HG03460 (cell line): ENCODE measurements around the gene PRTN3.

Experiments used
- ATAC-seq: cut with Tn5 transposase; IDR thresholded peaks from one replicate; pipeline ENCODE4 v1.9.1; 2021; ENCODE audit not compliant: unreplicated experiment

The PRTN3 gene

DNA sequence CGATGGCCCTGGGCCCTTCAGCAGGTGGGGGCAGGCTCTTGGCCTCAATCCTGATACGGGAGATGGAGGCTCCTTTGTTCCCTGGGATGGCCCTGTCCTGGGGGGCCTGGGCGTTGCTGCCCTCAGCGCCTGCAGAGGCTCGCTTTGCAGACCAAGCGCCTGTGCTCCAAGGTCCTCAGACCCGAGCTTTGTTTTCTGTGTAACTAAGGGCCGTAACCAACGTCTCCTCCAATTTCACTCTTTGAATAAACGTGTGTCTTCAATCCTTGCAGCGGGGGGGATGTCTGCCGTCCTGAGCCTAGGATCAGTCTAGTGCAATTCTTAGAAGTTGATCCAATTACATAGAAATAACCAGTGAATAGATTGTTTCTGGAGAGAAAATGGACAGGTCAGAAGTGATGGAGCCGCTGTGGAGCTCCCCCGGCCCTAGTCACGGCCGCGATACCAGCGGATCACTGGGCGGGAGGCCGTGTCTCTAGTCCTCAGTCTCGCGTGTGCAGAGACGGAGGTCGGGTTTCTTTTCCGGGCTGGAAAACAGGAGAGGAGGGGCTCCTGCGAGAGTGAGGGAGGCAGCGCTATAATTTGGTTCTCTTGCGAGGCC, 38.2 kb upstream of the PRTN3 start:
- ATAC-seq: no peak

DNA sequence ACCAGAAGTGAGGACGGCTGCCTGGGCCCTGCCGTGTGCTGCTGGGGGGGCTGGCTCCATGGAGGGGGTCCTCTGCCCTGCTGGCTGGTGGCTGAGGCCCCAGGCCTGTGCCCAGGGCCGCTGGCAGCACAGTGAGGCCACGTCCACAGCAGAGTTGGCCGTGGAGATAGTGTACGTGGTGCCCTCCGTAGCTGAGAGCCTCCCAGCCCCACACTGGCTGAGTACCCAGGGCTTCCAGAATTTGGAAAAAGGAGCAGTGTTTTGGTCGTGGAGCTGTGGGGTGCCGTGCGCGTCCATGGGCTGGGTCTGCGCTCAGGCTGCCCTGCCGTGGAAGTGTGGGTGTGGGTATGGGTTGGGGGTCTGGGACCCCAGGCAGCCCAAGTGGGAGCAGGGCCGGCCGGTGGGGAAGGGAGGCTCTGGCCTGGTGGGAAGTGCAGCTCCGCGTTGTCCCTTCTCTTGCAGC, 37.7 kb upstream of the PRTN3 start:
- ATAC-seq: no peak

- no peak for ATAC-seq
These were observed 36.9 kb upstream of the PRTN3 start for GRCh38 chr19:803686-804418.

DNA sequence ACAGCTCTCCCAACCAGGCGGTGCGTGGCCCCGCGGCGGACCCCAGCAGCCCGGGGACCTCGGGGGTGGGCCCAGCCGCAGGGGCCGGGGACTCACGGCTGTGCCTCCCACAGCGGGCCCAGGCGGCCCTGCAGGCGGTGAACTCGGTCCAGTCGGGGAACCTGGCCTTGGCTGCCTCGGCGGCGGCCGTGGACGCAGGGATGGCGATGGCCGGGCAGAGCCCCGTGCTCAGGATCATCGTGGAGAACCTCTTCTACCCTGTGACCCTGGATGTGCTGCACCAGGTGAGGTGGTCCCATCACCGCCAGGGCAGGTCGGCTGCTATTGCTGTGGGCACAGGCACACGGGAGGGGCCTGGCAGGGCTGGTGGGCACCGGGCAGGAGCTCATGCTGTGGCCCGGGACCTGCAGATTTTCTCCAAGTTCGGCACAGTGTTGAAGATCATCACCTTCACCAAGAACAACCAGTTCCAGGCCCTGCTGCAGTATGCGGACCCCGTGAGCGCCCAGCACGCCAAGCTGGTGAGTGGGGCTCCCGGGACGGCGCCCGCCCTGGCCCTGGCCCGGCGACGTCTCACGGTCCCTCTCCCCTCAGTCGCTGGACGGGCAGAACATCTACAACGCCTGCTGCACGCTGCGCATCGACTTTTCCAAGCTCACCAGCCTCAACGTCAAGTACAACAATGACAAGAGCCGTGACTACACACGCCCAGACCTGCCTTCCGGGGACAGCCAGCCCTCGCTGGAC, 36.2 kb upstream of the PRTN3 start:
- ATAC-seq: no peak

DNA sequence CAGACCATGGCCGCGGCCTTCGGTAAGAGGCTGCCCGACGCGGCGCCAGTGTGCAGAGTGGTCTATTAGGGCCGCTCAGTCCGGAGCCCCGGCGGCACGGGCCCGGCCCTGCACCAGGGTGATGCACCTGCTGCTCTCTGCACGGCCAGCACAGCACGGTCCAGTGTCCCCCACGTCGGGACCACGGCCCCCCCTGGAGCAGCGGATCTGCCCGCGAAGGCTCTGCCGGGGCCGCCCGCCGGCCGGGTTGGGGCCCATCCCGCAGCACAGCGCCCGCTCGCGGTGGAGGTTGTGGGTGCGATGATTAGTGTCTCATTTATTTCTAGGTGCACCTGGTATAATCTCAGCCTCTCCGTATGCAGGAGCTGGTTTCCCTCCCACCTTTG, 35.6 kb upstream of the PRTN3 start:
- ATAC-seq: no peak

GRCh38 chr19:805600-806550, 34.9 kb upstream of the PRTN3 start:
- ATAC-seq: no peak

DNA sequence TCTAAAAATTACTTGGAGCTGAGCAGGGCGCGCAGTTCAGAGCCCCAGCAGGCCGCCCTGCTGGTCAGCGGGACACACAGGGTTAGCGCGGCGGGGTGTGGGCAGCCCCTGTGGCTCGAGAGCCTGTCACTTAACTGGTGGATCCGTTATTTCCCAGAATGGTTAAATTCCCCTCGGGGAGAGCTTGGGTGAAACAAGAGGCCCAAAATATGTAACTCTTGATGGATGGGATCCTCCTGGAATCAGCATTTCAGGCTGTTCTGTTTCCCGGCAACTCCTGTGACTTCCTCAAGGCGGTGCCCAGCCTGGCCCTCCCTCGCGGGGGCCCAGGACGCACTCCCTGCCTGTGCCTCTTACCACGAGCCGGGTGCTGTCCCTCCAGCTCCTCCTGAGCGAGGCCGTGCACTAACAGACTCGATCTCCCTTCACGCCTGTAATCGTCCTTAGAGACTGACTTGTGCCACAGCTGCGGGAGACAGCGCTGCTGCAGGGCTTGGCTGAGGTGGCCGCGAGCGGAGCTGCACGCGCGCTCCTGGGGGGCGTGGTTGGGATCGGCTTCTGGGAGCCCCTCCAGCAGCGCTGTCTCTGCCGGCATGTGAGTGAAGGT, 33.9 kb upstream of the PRTN3 start:
- no peak for ATAC-seq

DNA sequence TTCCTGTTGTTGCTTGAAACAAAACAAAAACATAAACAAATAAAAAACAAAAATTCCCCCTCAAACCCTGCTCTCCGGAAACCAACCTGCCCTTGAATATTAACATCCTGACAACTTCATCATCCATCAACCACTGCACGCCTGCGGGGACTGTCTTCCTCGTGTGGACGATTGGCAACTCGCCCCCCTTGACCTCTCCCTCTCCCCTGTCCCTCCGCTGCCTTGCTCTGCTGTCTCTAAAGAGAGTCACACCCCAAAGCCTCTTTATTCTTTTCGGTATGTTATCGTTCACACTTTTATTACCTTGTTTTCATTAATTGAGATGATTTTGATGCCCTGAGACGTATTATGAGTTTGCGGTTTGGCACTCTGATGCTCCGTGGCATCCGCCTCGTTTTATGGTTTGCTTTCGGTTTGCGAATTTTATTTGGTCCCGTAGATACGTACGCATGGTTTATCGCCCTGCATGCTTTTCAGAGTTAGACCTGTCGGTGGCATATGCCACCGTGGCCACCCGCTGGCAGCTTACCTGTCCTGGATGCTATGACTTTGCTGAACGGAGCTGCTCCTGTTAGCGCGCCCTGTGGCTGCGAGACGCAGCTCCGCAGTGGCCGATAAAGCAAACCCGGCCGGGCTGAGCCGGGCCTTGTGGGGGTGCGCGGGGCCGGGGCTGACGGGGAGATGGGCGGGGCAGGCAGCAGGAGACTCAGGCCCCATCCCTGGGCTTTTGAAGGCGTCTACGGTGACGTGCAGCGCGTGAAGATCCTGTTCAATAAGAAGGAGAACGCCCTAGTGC, 33.0 kb upstream of the PRTN3 start:
- no peak for ATAC-seq

GRCh38 chr19:808423-808775, 32.4 kb upstream of the PRTN3 start:
- no peak for ATAC-seq

GRCh38 chr19:810077-810855, 30.5 kb upstream of the PRTN3 start:
- no peak for ATAC-seq

GRCh38 chr19:810883-811489, 29.8 kb upstream of the PRTN3 start:
- no peak for ATAC-seq

- no peak for ATAC-seq
These were observed 29.2 kb upstream of the PRTN3 start for GRCh38 chr19:811506-812048.

DNA sequence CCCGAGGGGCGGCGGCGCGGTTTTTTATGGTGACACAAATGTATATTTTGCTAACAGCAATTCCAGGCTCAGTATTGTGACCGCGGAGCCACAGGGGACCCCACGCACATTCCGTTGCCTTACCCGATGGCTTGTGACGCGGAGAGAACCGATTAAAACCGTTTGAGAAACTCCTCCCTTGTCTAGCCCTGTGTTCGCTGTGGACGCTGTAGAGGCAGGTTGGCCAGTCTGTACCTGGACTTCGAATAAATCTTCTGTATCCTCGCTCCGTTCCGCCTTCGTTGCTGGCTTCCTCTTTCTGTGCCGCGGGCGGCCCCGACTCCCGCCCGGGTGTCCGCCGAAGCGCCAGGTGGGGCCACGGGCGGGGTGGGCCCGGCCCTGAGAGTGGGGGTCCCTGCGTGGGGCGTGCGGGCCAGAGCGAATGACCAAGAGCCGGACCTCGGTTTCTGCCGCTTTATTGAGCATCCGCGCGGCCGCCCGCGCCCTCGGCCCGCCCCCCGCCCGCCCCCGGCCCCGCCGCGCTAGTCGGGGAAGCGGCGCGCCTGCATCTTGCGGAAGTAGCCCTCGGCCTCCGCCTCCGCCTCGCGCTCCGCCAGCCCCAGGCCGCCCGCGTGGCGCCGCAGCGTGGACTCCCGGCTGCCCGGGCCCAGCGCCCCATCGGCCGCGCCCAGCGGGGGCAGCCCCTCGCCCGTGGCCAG, 28.6 kb upstream of the PRTN3 start:
- ATAC-seq: no peak

DNA sequence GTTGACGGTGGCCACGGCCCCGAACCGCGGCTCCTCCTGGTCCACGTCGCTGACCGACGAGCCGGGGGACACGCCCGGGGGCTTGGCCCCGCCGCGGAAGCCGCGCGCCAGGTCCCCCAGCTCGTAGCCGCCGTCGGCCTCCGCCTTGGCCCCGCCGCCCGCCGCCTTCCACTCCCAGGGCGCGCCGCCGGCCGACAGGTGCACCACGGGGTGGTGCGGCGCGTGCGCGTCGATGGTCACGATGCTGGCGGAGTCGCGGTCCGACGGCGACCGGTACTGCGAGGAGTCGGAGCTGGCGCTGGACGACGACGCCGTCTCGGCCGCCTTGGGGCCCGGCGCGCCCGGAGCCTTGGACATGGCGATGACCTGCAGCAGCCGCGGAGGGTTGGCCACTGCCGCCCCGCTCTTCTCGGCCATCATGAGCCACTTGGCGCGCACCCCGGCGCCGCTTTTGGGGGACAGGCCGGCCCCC, 28.0 kb upstream of the PRTN3 start:
- ATAC-seq: no peak

DNA sequence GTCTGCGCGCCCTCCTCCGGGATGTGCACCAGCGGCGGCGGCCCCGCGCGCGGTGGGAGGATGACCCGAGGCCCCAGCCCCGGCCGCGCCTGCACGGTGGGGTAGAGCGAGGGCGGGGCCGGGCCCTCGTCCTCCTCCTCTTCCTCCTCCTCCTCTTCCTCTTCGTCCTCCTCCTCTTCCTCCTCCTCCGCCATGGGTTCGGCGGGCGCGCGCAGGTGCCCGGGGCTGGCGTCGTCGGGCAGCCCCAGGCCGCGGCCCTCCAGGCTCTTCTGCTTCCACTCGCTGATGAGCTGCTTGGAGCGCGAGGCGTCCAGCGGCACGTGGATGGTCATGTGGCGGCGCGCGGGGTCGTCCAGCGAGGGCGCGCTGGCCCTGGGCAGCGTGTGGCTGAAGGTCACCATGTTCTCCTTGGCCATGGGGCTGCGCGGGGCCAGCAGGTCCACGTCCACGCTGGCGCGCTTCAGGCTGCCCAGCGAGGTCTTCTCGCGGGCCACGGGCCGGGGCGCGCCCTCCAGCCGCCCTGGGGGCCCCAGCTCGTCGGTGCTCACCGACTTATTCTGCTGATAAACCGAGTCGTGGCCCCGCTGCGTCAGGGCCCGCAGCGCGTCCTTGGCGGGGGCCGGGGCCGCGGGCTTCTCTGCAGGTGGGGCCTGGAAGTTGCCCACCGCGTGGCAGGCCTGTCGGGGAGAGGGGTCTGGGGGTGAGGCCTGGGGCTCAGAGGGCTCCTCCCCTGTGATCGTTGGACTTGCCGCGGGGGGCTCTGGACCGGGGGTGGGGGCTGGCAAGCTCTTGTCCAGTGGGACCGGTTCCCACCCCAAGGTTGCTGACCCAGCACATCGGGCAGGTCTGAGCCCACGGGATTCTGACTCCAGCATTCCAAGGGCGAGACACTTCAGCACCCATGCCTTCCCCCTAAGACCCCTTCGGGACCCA, 27.3 kb upstream of the PRTN3 start:
- ATAC-seq: no peak
